GM12801 (cell line): ENCODE results near the gene EYS.

Experiments used
- CTCF ChIP-seq: IDR thresholded peaks from one replicate; pipeline ENCODE4 v1.5.1; 2011; ENCODE audit warnings: control low read depth; ENCODE audit not compliant: insufficient read length; ENCODE audit errors: extremely low read depth

EYS gene

GRCh38 chr6:64522859-64523258, 1184.2 kb downstream of the EYS start:
- TF ChIP-seq CTCF = no peak

GRCh38 chr6:64520050-64520449, 1187.0 kb downstream of the EYS start:
- TF ChIP-seq CTCF = no peak

- no peak for TF ChIP-seq CTCF
Measured at GRCh38 chr6:64516393-64516792, 1190.6 kb downstream of the EYS start.

- TF ChIP-seq CTCF = no peak
Measured at GRCh38 chr6:64507661-64508060, 1199.4 kb downstream of the EYS start.

GRCh38 chr6:64505312-64505711, 1201.7 kb downstream of the EYS start:
- no peak for TF ChIP-seq CTCF

- TF ChIP-seq CTCF = no peak
Measured at GRCh38 chr6:64504503-64504902, 1202.5 kb downstream of the EYS start.

- TF ChIP-seq CTCF = no peak
Measured at GRCh38 chr6:64502801-64503200, 1204.2 kb downstream of the EYS start.

- no peak for TF ChIP-seq CTCF
Measured at GRCh38 chr6:64497634-64498033, 1209.4 kb downstream of the EYS start.
